Neural crest cell (in vitro differentiated cells): ENCODE results near the gene INPP4B. TPM values are rescaled to one million over a fixed set of nuclear protein-coding genes. Genes with fewer than 3 reads are reported as not detected.

Experiments
- DNase-seq: peaks from one replicate; pipeline ENCODE4 v3.0.0; 2021; ENCODE audit warnings: low read depth, mixed read lengths, low spot score
- H3K27ac Mint-ChIP-seq: one replicate; pipeline ENCODE4 v1.8.0; 2021; ENCODE audit warnings: mild to moderate bottlenecking, mixed read lengths; ENCODE audit not compliant: unreplicated experiment
- H3K27me3 Mint-ChIP-seq: 2 replicates; pipeline ENCODE4 v1.8.0; 2021; ENCODE audit warnings: low read depth, mild to moderate bottlenecking, mixed read lengths
- H3K36me3 Mint-ChIP-seq: 2 replicates; pipeline ENCODE4 v1.8.0; 2021; ENCODE audit warnings: low read depth, mild to moderate bottlenecking, mixed read lengths
- H3K4me1 Mint-ChIP-seq: 2 replicates; pipeline ENCODE4 v1.8.0; 2021; ENCODE audit warnings: mixed read lengths
- H3K4me3 Mint-ChIP-seq: one replicate; pipeline ENCODE4 v1.8.0; 2021; ENCODE audit warnings: mild to moderate bottlenecking, mixed read lengths
- H3K9me3 Mint-ChIP-seq: 2 replicates; pipeline ENCODE4 v1.8.0; 2021; ENCODE audit warnings: mixed read lengths
- total RNA-seq: library from RNA; stranded (reverse); gene quantifications from 2 replicates; pipeline ENCODE4 v1.2.1, GENCODE V29; 2021
- TF ChIP-seq, protein P1 (sequence below): fragments of 200-600 bp; sonication (generic); conservative IDR thresholded peaks from 2 replicates; pipeline ENCODE4 v1.5.0; 2021; ENCODE audit warnings: antibody characterized with exemption, mild to moderate bottlenecking

INPP4B gene
- total RNA-seq, 1 donor from 2014 or later = 7.3 TPM

DNA sequence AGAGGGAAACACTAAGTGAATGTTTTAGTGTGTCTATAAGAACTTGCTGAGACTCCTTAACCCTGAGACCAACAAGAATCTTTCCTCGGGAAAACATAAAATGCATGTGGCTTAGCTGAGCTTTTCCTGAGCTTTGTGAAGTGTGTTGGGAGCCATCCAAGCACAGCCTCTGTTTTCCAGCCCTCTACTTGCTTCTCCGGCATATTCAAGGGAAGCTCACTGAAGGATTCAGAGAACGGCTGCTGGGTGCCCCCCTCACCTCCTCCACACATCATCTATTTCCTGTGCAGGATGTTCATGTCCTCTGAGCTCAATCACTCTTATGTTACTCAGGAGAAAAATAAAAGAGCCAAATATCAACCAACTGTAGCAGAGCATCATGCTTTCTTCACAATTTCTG lies 717.6 kb downstream of the INPP4B start:
- TF ChIP-seq, protein P1, sequence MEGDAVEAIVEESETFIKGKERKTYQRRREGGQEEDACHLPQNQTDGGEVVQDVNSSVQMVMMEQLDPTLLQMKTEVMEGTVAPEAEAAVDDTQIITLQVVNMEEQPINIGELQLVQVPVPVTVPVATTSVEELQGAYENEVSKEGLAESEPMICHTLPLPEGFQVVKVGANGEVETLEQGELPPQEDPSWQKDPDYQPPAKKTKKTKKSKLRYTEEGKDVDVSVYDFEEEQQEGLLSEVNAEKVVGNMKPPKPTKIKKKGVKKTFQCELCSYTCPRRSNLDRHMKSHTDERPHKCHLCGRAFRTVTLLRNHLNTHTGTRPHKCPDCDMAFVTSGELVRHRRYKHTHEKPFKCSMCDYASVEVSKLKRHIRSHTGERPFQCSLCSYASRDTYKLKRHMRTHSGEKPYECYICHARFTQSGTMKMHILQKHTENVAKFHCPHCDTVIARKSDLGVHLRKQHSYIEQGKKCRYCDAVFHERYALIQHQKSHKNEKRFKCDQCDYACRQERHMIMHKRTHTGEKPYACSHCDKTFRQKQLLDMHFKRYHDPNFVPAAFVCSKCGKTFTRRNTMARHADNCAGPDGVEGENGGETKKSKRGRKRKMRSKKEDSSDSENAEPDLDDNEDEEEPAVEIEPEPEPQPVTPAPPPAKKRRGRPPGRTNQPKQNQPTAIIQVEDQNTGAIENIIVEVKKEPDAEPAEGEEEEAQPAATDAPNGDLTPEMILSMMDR = no peak
- Mint-ChIP-seq H3K4me1 (no peaks in the 10 kb centered on the region), H3K27me3 (peaks cover 2% of the 10 kb centered on the region), H3K9me3 (no peaks in the 10 kb centered on the region), H3K27ac (peak overlapping the region; percentile 44), H3K4me3 (no peak overlapping the region), H3K36me3 (no peaks in the 10 kb centered on the region)
- no peak for DNase-seq

DNA sequence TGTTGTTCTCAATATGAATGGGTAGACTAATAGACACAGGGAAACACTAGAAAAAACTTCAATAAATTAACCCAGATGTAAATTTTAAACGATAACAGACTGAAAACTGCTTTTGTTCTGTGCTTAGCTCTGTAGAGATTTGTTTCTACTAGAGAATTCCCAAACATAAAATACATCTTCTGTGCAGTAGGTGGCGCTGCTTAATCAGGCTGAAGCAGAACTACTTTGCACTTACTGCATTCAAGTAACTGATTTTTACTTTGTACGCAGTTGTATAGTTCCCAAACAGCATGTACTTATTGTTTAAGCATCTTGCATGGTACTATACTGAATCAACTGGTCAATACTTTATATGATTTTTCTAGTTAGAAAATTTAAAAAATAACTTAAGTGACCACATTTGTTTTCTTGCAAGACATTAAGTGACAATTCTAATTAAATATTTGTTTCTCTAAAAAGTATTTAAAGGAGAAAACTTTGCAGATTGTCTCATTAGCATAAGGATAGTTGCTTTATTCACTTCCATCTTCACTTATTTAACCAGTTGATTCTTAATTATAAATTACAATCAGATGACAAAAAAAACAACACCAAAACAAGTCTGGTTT lies 719.1 kb downstream of the INPP4B start:
- no peaks in the 10 kb centered on the region for H3K36me3 Mint-ChIP-seq
- H3K27ac Mint-ChIP-seq = no peak overlapping the region
- H3K27me3 Mint-ChIP-seq = peaks cover 2% of the 10 kb centered on the region
- H3K4me1 Mint-ChIP-seq = no peaks in the 10 kb centered on the region
- H3K4me3 Mint-ChIP-seq = no peak overlapping the region
- DNase-seq = peak; percentile 67
- TF ChIP-seq, protein P1 = peak; percentile 94
- H3K9me3 Mint-ChIP-seq = no peaks in the 10 kb centered on the region

DNA sequence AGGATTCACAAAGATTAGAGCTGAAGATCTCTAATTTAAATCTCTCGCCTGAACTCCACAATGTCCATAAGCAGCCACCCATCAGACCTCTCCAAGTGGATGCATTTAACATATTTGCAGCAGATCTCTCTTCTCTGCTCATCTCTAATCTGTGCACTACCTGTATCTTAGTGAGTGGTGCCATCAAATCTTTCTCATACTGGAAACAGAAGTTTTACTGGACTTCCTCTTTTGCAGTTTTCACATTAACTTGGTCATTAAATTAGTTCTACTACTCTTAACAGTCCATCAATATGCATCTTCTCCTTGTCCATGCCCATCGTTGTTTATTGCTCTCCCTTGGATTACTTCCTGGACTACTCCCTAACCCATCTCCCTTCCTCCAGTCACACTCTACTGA lies 721.2 kb downstream of the INPP4B start:
- no peaks in the 10 kb centered on the region for H3K9me3 Mint-ChIP-seq
- H3K27ac Mint-ChIP-seq = no peak overlapping the region
- TF ChIP-seq, protein P1 = no peak
- H3K36me3 Mint-ChIP-seq = no peaks in the 10 kb centered on the region
- H3K4me1 Mint-ChIP-seq = no peaks in the 10 kb centered on the region
- peaks cover 2% of the 10 kb centered on the region for H3K27me3 Mint-ChIP-seq
- no peak for DNase-seq
- no peak overlapping the region for H3K4me3 Mint-ChIP-seq

DNA sequence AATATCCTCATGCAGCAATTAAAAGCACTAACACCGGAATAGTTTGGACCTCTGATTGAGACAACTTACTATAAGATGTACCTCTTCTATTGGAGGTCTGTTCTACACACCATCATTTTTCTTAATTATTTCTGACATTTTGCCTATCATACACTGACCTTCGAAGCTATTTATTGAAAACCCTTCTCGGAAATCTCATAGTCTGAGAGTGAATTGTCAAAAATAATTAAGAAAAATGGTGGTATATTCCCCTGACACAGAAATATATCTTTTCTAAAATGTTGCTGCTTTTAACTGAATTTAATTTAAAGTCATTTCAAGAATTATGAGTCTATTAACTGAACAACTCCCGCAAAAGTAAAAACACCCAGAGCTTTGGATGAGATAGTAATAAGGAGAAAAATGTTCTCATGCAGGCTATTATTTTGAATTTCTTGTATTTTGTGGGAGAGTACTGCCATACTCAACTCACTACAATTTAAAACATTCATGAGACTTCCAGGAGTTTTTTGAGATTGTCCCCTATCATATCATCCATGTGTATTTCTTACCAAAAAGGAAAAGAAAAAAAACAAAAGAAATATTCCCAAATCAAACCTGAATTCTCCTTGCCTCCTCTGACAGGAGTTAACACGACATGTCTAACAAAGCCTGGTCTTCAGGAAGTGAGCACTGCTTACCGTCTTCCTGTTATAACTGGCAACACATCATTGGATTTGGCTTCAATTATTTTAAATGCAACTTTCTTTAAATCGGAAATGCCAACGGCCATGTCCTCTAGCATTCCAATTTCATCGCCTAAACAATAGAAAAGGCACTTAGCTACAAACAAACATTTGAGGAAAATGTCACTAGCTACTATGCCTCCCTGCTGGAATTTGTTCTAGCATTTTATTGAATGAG lies 724.4 kb downstream of the INPP4B start:
- no peak overlapping the region for H3K27ac Mint-ChIP-seq
- peaks cover 7% of the 10 kb centered on the region for H3K36me3 Mint-ChIP-seq
- H3K4me1 Mint-ChIP-seq = no peaks in the 10 kb centered on the region

DNA sequence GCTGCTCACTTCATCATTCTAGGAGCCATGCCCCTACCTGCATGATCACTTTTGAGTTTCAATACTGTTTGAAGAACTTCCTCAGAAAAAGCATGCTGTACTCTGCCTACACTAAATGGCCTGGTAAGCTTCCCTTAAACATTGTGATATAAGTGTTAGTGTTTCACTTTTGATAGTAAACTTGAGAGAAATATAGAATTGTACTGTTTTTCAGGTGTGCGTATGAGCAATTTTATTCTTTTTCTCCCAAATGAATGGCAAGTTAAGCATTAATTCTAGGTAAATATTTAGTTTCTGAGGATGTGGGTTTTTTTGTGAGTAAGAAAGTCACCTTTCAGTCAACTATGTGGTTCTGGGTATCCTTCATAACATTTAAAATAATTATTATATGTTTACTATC lies 725.2 kb downstream of the INPP4B start:
- Mint-ChIP-seq H3K27me3 (peaks cover 2% of the 10 kb centered on the region), H3K27ac (no peak overlapping the region), H3K36me3 (peaks cover 10% of the 10 kb centered on the region), H3K4me1 (no peaks in the 10 kb centered on the region), H3K9me3 (peaks cover 4% of the 10 kb centered on the region), H3K4me3 (no peak overlapping the region)
- TF ChIP-seq, protein P1 = no peak
- no peak for DNase-seq

More for the DNA sequence above, 724.4 kb downstream of the INPP4B start:
- no peak for DNase-seq
- H3K9me3 Mint-ChIP-seq = peaks cover 4% of the 10 kb centered on the region
- TF ChIP-seq, protein P1 = no peak
- no peak overlapping the region for H3K4me3 Mint-ChIP-seq
- peaks cover 2% of the 10 kb centered on the region for H3K27me3 Mint-ChIP-seq
